ENCODE results near the gene DLL4.

The DLL4 gene

GRCh38 chr15:40900256-40901052, 28.7 kb upstream of the DLL4 start:
- Mint-ChIP-seq H3K36me3 (ENCODE audit: low read depth) (peaks cover 82% of the 10 kb centered on the region), H3K27ac (no peak overlapping the region), H3K4me1 (ENCODE audit: low read depth) (peaks cover 34% of the 10 kb centered on the region), H3K27me3 (no peaks in the 10 kb centered on the region), H3K9me3 (no peaks in the 10 kb centered on the region), H3K4me3 (no peak overlapping the region)
- no peak for DNase-seq

- Mint-ChIP-seq H3K4me1 (ENCODE audit: low read depth) (peaks cover 28% of the 10 kb centered on the region), H3K36me3 (ENCODE audit: low read depth) (peaks cover 79% of the 10 kb centered on the region), H3K4me3 (no peak overlapping the region), H3K27ac (no peak overlapping the region), H3K9me3 (no peaks in the 10 kb centered on the region), H3K27me3 (no peaks in the 10 kb centered on the region)
- DNase-seq = no peak
These were observed 28.1 kb upstream of the DLL4 start for GRCh38 chr15:40901053-40901443.

DNA sequence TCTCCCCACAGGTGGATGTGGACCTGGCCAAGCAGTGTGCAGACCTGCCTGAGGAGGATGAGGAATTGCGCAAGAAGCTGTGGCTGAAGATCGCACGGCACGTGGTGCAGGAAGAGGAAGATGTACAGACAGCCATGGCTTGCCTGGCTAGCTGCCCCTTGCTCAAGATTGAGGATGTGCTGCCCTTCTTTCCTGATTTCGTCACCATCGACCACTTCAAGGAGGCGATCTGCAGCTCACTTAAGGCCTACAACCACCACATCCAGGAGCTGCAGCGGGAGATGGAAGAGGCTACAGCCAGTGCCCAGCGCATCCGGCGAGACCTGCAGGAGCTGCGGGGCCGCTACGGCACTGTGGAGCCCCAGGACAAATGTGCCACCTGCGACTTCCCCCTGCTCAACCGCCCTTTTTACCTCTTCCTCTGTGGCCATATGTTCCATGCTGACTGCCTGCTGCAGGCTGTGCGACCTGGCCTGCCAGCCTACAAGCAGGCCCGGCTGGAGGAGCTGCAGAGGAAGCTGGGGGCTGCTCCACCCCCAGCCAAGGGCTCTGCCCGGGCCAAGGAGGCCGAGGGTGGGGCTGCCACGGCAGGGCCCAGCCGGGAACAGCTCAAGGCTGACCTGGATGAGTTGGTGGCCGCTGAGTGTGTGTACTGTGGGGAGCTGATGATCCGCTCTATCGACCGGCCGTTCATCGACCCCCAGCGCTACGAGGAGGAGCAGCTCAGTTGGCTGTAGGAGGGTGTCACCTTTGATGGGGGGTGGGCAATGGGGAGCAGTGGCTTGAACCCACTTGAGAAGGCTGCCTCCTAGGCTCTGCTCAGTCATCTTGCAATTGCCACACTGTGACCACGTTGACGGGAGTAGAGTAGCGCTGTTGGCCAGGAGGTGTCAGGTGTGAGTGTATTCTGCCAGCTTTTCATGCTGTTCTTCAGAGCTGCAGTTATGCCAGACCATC, 26.3 kb upstream of the DLL4 start:
- Mint-ChIP-seq H3K9me3 (no peaks in the 10 kb centered on the region), H3K36me3 (ENCODE audit: low read depth) (peaks cover 61% of the 10 kb centered on the region), H3K4me1 (ENCODE audit: low read depth) (peaks cover 31% of the 10 kb centered on the region), H3K27me3 (no peaks in the 10 kb centered on the region), H3K4me3 (no peak overlapping the region), H3K27ac (peak overlapping the region; percentile 73)
- DNase-seq = no peak

- Mint-ChIP-seq H3K4me1 (ENCODE audit: low read depth) (peaks cover 35% of the 10 kb centered on the region), H3K9me3 (no peaks in the 10 kb centered on the region), H3K4me3 (no peak overlapping the region), H3K36me3 (ENCODE audit: low read depth) (peaks cover 45% of the 10 kb centered on the region), H3K27me3 (no peaks in the 10 kb centered on the region), H3K27ac (no peak overlapping the region)
- no peak for DNase-seq
These were observed 24.5 kb upstream of the DLL4 start for GRCh38 chr15:40904552-40905201.

DNA sequence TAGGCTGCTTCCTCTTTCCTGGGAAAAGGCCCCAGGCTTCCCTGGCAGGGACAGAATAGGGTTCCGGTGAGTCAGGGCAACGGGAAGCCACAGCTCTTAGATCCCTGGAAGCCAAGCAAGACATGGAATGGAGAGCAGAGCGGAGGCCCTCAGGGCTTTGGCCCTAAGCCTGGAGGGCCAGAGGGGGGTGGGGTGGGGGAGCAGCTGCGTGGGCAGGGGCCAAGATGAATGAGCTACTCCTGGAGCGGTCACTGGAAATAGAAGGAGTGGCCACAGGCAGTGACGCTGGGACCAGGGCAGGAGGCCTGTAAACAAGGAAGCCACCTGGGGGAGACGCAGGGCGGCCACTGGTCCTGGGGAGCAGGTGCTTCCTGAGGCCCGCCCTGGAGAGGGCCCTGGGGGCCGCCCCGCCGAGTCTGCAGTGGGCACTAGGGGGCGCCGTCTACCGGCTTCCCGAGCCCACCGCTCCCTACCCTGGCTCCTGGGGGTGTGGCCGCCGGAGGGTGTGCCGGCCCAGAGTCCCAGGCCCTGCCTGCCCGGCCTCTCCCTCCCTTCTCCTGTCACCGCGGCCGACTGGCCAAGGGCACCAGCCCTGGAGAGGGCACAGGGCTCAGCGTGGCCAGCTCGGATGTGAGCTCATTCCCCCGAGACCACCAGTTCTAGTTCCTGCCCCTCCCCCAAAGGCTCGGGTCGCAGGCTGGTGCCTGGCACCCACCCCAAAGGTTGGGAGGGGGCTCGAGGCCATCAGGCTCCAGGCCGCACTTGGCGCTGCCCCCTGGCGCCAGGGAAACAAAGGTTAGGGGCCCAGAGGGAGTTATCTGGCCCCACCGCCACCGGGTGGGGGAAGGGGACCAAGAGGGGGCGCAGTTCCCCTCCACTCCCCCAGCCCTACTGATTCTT, 22.8 kb upstream of the DLL4 start:
- no peaks in the 10 kb centered on the region for H3K27me3 Mint-ChIP-seq
- peaks cover 29% of the 10 kb centered on the region for H3K36me3 Mint-ChIP-seq (ENCODE audit: low read depth)
- no peaks in the 10 kb centered on the region for H3K9me3 Mint-ChIP-seq
- H3K4me3 Mint-ChIP-seq = peak overlapping the region; percentile 71
- H3K27ac Mint-ChIP-seq = peak overlapping the region; percentile 88
- DNase-seq = peak; percentile 88
- peaks cover 33% of the 10 kb centered on the region for H3K4me1 Mint-ChIP-seq (ENCODE audit: low read depth)

- no peaks in the 10 kb centered on the region for H3K9me3 Mint-ChIP-seq
- DNase-seq = peak; percentile 74
- H3K36me3 Mint-ChIP-seq (ENCODE audit: low read depth) = peaks cover 23% of the 10 kb centered on the region
- H3K27me3 Mint-ChIP-seq = no peaks in the 10 kb centered on the region
- H3K4me3 Mint-ChIP-seq = peak overlapping the region; percentile 71
- peak overlapping the region; percentile 88 for H3K27ac Mint-ChIP-seq
- H3K4me1 Mint-ChIP-seq (ENCODE audit: low read depth) = peaks cover 32% of the 10 kb centered on the region
These were observed 21.9 kb upstream of the DLL4 start for GRCh38 chr15:40906991-40907802.

DNA sequence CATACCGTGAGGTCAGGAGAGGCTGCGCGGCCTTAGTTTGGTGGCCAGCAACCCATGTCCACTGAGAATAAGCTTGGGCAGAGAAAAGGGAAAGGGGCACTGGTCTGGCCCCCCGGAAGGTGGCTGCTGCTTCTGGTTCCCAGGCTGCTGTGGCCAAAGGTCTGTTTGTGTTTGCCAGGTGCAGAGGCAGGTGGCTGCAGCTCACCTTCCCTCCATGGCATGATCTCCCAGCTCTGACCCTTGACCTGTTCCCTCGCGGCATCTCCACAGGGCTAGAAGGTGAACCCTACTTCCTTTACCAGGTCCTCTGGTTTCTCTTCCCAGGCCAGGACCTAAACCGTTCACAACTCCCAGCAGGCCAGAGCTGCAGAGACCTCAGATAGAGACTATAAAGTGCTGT, 21.0 kb upstream of the DLL4 start:
- DNase-seq = no peak
- H3K9me3 Mint-ChIP-seq = no peaks in the 10 kb centered on the region
- H3K4me1 Mint-ChIP-seq (ENCODE audit: low read depth) = peaks cover 27% of the 10 kb centered on the region
- peak overlapping the region; percentile 4 for H3K4me3 Mint-ChIP-seq
- H3K36me3 Mint-ChIP-seq (ENCODE audit: low read depth) = peaks cover 16% of the 10 kb centered on the region
- H3K27me3 Mint-ChIP-seq = no peaks in the 10 kb centered on the region
- H3K27ac Mint-ChIP-seq = peak overlapping the region; percentile 73

DNA sequence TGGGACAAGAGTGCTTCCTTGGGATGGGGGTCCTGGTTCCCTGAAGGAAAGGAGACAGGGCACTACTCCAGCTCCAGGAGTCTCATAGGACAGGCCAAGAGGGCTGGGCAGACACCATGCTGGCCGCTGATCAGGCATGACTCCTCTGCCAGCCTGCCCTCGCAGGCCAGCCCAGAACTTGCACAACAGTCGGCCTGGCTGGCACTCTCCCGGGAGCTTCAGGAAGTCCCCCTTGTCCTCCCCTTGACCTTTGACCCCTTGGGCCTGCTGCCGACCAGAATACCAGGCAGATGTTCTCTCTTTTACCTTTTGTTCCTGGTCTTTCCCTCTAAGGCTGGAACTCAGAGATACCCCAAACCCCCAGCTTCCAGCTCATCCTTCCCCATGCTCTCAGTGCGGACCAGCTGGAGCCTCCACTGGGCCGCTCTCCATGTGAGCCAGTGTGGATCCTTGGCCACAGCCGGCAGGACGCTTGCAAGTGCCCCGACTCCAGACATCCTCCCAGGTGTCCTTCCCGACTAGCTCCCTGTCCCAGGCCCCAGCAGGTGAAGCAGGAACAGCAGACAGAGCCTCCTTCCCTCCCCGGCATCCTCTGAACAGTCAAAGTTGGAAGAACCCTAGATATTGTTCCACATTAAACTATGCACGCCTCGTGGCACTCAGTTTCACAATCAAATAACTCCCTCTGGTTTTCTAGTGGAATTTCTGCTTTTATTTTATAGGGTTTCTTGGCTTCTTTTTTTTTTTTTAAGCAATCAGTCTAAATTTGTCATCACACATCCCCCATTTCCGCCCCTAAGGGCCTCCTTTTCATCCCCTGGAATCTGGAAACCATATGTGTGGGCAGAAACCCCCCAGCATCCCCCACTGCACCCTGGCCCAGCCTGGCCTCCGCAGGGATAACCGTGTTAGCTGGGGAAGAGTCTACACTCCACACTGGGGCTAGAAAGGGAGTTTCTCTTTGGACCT, 19.2 kb upstream of the DLL4 start:
- H3K27me3 Mint-ChIP-seq = no peaks in the 10 kb centered on the region
- H3K36me3 Mint-ChIP-seq (ENCODE audit: low read depth) = peaks cover under 1% of the 10 kb centered on the region
- no peak overlapping the region for H3K4me3 Mint-ChIP-seq
- H3K4me1 Mint-ChIP-seq (ENCODE audit: low read depth) = peaks cover 16% of the 10 kb centered on the region
- H3K9me3 Mint-ChIP-seq = no peaks in the 10 kb centered on the region
- H3K27ac Mint-ChIP-seq = peak overlapping the region; percentile 20
- DNase-seq = no peak

DNA sequence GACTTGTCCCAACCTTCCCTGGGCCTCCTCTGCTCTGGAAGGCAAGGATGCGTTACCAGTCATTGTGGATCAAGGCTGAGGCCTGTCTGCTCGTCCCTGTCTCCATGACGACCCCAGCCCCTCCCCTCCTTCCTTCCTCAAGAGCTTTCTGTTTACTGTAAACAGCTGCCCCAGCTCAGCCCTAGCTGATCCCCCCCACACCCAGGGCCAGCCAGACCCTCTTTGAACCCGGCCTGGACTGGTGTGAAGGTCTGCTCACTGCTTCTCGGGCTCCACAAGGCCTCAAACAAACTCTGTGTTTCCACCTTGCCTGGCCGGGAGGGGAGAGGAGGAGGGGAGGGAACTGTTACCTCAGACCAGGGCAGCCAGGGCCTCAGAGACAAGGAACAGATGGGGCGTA, 18.0 kb upstream of the DLL4 start:
- peaks cover 16% of the 10 kb centered on the region for H3K4me1 Mint-ChIP-seq (ENCODE audit: low read depth)
- DNase-seq = no peak
- no peaks in the 10 kb centered on the region for H3K9me3 Mint-ChIP-seq
- H3K27ac Mint-ChIP-seq = peak overlapping the region; percentile 42
- H3K27me3 Mint-ChIP-seq = no peaks in the 10 kb centered on the region
- no peak overlapping the region for H3K4me3 Mint-ChIP-seq
- H3K36me3 Mint-ChIP-seq (ENCODE audit: low read depth) = no peaks in the 10 kb centered on the region

GRCh38 chr15:40911693-40912092, 17.4 kb upstream of the DLL4 start:
- no peak for DNase-seq
- H3K9me3 Mint-ChIP-seq = no peaks in the 10 kb centered on the region
- H3K4me3 Mint-ChIP-seq = no peak overlapping the region
- H3K36me3 Mint-ChIP-seq (ENCODE audit: low read depth) = no peaks in the 10 kb centered on the region
- peaks cover 14% of the 10 kb centered on the region for H3K4me1 Mint-ChIP-seq (ENCODE audit: low read depth)
- H3K27me3 Mint-ChIP-seq = no peaks in the 10 kb centered on the region
- H3K27ac Mint-ChIP-seq = no peak overlapping the region

DNA sequence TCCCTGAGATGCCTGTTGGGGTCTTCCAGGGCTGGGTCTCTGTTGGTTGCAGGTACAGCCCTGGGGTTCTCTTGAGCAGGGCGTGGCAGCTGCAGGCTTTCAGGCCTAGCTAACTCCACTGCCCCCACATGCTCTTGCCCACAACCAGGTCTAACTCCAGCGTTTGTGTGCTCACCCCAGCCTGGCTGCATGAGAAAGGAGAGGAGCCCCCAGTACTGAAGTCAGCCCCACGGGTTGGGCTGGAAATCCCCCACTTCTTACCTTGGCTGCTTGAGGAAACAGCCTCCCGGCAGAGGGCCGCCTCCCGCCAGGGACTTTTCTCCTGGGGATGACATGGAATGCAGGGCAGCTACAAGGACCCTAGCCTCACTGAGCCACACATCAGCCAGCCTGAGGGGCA, 16.7 kb upstream of the DLL4 start:
- Mint-ChIP-seq H3K27ac (no peak overlapping the region), H3K4me1 (ENCODE audit: low read depth) (peaks cover 8% of the 10 kb centered on the region), H3K27me3 (no peaks in the 10 kb centered on the region), H3K4me3 (no peak overlapping the region), H3K36me3 (ENCODE audit: low read depth) (no peaks in the 10 kb centered on the region), H3K9me3 (no peaks in the 10 kb centered on the region)
- DNase-seq = no peak

- Mint-ChIP-seq H3K4me1 (ENCODE audit: low read depth) (no peaks in the 10 kb centered on the region), H3K27me3 (no peaks in the 10 kb centered on the region), H3K27ac (no peak overlapping the region), H3K4me3 (no peak overlapping the region), H3K9me3 (no peaks in the 10 kb centered on the region), H3K36me3 (ENCODE audit: low read depth) (no peaks in the 10 kb centered on the region)
- DNase-seq = no peak
These were observed 15.1 kb upstream of the DLL4 start for GRCh38 chr15:40914013-40914412.

All from activated T-cell treated with anti-CD3 and anti-CD28 coated beads, Interleukin-2, amount 50 U/mL, for 24 hours (primary cell).